Suppressor macrophage treated with lipopolysaccharide for 4 hours (primary cell): ENCODE data around the gene PARN.

Experiments used
- DNase-seq: peaks from one replicate; pipeline ENCODE4 v3.0.0-alpha.2; 2020

The PARN gene

DNA sequence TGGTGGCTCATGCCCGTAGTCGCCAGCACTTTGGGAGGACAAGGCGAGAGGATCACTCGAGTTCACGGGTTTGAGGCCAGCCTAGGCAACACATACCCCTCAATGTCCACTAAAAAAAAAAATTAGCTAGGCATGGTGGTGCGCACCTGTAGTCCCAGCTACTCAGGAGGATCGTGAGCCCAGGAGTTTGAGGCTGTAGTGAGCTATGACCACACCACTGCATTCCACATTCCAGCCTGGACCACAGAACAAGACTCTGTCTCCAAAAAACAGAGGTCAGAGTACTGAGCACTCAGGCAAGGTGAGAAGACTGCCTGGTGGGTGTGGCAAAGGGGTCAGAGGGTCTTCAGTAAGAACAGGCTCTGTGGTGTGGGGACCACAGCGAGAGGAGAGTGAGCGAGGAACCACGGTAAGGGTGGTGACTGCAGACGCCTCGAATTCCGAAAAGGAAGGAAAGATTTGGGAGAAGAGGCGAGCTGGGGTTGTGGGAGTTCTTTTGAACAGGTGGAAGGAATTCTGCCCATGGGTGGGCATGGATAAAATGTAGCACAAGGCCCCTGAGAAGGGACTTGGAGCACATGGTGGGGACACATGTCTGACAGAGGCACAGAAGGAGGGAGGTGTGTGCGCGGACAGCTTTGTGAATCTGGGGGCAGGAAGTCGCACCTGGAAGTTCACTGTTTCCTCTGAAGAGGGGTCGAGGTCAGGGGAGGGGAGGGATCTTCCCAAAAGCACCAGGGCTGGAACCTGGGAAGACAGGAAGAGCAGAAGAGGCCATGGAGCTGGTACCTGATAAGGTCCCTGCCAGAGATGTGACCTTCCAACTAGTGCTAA lies 134.6 kb downstream of the PARN start:
- no peak for DNase-seq

DNA sequence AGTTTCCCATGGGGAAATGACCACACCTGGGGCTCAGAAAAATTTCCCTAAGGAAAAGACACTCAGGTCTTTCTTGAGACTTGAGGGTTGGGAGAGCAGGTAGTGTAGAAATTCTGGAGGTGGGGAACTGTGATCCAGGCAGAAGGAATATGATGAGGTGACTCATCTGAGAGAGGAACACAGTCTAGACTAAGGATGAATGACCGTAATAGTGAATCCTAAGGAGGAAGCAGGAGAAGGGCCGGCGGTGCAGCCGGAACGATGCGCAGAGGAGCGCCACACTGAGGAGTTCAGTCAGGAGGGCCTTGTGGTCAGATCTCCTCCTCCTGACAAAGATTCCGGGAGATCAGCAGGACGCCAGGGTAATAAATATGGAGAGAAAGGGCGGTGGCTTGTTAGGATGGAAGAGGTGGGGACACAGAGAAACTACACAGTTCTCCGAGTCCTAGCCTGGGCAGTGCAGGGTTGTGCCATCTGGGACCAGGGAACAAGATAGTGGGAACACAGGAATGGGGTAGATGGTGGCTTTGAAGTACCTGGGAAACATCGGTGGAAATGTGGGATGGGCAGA lies 135.6 kb downstream of the PARN start:
- DNase-seq: no peak

DNA sequence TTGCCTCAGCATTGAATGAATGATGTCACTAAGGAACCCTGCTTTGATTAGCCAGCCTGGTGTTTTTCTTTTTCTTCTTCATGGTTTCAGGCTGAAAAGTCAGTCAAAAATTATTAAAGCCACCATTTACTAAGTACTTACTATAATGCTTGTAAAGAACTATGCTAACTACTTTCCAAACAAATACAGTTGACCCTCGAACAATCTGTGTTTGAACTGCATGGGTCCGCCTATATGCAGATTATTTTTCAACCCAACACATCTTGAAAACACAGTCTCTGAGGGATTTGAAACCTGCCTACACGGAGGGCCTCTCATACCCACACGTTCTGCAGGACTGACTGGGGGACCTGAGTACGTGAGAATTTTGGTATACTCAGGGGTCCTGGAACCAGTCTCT lies 136.3 kb downstream of the PARN start:
- DNase-seq: no peak

DNA sequence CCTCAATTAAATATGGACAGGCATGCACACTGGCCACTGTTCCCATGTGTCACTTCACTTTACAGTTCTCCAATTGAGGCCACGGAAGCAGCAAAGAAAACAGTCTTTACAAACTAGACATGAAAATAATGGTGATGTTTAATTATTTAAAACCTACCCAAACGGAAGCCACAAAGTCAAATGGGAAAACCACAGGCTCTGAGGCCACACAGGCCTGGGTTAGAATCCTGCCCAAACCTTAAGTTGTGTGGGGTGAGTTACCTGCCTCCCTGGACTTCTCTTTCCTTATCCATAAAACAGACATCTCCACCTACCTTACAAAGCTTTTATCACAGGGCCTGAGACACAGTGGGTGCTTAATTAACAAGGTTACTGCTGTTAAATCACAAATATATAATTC lies 137.4 kb downstream of the PARN start:
- no peak for DNase-seq

DNA sequence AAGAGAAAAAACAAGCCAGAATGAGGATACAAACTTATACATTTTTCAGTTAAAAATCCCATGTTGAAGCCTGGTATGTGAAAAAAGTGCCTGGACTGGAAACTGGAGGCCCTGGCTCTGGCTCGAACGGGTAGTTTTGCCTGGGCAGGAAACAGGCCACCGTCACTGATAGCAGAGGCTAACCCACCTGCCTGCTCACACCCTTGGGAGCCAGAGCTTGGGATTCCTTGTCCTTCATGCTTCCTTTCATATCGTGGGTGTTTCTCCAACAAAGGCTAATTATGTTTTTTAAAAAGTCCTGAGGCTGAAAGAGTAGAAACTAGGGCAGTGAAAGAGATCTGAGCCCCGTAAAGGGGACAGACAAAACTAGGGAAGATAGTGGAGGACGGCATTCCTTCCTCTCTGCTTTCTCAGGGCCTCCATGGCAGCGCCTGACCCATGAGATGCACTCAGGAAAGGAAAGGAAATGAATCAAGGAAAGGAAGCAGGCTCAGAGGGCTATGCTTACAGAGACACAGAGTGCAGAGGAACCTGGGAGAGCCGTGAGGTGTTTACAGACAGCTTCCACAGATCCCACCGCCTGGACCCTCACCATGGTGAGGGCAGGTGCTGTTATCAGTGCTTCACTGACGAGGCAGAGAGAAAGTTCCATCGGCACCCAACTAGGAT lies 138.1 kb downstream of the PARN start:
- no peak for DNase-seq

DNA sequence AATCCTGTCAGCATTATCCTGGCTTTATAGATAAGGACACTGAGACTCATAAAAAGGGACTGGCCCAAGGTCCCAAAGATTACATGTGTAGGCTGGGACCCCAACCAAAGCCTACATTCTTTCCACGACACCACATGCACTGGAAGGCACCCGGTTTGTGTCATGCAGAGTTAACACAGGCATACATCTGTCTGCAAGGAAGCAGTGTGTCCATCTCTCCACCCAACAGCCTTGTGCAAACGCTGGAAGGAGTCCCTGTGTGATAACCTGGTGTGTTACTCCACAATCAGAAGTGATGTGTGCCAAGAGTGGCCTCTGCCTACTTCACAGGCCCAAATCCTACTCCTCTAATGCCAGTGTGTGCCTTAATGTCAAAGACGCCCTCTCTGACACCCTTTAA lies 139.8 kb downstream of the PARN start:
- no peak for DNase-seq

DNA sequence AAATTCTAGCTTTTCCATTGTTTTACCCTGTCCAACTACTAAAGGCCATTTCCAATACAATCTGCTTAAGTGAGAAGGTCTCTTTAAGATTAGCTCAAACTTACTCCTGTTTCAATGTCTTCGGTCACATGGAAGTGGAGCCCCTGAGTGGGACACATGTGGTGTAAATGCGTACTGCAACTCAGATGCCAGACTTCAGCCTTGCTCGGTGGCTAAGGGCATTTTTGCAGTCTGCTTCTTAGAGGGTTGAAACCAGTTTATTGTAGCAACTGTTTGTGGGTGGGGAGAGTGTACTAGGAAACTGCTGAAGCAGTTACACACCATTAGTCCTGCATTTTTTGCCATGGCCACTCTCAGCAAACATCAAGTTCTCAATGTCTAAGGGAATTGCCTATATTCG lies 140.6 kb downstream of the PARN start:
- no peak for DNase-seq

DNA sequence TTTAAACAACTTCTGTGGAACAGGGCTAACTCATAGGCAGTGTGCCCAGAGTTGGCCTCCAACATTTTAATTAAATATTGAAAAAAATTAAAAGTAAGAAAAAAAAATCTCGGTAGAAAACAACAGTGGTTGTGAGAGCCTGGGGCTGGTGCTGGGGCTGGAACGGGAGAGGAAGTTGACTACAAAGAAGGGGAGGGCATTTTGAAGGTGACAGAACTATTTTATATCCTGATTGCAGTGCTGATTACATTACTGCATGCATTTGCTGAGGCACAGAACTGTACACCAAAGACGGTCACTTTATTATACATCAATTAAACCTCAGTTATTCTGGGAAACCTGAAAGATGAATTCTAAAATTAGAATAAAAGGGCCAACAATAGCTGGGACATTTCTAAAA lies 142.5 kb downstream of the PARN start:
- peak; percentile 28 for DNase-seq

DNA sequence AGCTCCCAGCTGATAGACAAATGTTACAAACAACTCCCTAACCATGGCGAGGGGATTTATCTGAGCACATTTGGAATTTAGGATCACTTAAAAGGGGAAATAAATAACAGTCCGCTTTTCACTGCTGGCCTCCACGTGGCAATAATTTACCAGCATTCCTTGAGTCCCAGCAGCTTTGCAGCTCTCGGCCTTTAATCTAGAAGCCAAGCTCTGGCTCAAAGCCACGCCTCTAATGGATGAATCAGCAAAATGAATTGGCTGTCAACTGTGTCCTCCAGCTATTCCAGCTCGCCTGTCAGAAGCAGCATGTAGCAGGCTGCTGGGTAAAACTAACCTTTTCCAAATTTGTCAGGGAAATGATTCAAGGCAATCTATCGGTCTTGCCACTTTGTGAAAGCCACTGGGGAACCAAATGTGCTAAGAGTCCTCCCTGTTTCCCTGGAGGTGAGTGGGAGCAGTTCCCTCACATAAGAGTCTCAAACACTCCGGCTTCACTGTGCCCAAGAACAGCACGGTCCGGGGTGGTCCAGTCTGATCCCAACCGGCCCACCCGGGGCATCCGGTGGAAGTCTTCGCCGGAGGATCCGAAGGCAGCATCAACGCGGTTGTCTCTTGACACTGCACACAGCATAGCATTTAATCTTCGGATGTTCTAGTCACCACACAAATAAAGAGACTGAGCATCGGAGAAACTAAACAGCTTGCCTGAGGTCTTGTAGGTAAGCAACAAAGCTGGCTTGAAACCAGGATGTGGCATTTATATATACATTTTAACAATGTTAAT lies 143.3 kb downstream of the PARN start:
- peak; percentile 29 for DNase-seq

DNA sequence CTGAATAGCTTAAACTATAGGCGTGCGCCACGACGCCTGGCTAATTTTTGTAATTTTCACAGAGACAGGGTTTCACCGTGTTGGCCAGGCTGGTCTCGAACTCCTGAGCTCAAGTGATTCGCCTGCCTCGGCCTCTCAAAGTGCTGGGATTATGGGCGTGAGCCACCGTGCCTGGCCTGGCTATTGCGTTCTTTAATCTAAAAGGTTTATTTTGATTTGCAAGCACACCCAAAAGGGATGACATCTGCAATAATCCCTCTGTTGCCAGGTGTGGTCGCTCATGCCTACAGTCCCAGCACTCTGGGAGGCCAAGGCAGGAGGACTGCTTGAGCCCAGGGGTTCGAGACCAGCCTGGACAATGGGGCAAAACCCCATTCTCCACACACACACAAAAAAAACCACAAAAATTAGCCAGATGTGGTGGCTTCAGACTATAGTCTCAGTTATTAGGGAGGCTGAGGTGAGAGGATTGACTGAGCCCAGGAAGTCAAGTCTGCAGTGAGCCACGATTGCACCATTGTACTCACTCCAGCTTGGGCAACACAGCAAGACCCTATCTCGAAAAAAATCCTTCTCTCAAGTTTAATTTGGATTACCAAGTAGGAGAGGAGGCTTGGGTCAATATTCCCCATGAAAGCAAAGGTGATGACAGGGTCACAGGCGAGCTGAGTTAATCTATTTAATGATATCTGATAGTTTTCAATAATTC lies 144.1 kb downstream of the PARN start:
- no peak for DNase-seq

DNA sequence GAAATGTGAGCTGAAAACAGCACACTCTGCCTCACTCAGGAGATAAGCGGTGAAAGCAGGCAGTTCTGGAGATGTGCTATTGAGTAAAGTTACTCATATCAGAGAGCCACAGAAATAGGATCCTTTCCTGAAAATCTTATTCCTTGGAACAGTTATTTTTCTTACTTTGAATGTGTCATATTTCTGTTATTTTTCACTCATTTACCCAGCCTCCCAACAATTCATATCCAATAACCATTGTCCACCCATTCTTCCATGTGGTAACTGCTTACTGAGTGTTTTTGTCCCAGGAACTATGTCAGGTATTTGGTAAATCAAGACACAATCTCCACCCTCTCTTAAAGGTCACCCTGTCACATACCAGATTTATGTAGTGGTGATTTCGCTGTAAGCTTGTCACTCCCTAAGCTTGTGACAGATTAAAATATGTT lies 144.9 kb downstream of the PARN start:
- DNase-seq: no peak

DNA sequence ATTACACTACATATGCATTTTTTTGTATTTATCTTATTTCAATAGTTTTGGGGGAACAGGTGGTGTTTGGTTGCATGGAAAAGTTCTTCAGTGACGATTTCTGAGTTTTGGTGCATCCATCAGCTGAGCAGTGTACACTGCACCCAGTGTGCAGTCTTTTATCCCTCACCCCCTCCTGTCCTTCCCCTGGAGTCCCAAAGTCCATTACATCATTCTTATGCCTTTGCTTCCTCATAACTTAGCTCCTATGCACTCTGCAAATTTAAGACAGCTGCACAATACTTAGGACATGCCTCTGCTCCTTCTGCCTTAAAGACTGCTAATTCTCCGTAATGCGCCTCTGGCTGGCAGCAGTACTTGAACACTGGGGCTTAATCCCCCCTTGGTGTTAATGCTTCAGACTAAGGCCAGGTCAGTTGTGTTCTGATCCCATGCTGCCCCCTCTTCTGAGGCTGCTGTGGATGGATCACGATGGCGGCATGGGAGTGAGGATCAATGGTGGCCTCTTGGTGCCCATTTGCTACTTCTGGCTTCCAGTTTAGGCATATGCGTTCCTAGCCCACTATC lies 146.2 kb downstream of the PARN start:
- DNase-seq: no peak

DNA sequence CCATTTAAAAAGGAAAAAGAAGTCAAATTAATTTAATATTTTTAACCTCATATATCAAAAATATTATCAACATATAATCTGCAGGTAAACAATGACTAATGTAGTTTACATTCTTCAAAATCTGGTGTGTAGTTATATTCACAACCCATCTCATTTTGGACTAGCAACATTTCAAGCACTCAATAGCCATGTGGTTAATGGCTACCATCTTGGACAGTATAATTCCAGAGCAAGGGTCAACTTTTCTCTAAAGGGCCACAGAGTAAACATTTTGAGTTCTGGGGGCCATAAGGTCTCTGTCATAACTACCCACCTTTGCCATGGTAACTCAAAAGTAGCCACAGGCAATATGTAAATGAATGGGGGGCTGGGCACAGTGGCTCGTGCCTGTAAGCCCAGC lies 153.9 kb downstream of the PARN start:
- no peak for DNase-seq

DNA sequence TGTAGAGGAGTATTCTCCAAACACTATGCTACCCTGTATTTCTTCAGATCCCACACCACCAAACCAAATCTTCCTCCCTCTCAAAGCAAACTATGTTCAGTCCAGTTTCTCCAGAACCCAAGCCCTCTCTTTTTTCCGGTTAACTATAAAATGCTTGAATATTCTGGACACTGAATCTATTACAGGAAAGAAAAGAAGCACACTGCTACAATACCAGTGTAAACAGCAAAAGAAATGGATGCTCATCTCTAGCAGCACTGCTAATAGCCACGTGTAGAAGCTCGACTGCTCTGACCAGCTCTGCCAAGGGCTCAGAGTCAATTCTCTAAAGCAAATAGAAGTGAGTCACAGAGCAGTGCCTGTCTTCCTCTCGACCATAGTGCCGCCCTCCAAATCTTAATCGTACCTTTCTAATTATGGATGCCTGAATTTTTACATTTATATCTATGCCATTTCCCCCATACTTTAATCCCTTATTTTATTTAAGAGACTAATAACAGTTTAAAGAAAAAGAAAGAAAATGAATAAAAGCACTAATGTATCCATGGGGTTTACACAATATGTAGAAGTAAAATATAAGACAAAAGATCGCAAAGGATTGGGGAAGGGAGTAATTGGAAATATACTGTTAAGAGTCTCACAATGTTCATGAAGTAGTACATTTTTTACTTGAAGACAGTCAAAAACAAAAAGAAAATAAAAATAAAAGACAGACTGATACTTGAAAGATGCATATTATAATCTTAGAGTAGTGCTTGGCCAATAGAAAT lies 154.5 kb downstream of the PARN start:
- DNase-seq: no peak

DNA sequence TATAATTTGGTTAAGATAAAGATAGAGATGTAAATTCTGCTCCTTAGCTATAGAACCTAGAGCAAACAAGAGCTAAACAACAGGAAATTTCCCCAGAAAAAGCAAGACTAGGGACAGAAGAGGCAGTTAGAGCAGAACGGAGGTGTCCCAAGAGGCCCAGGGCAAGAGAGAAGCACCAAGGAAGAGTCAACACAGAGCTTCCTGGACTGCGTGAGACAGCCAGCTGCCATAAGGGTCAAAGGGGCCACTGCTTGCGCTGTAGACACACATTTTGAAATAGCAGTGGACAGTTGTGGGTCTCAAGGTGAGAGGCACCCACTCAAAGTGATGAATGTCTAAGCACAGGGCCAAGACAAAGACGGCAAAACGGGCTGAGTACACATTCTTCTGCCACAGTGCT lies 156.6 kb downstream of the PARN start:
- DNase-seq: no peak

DNA sequence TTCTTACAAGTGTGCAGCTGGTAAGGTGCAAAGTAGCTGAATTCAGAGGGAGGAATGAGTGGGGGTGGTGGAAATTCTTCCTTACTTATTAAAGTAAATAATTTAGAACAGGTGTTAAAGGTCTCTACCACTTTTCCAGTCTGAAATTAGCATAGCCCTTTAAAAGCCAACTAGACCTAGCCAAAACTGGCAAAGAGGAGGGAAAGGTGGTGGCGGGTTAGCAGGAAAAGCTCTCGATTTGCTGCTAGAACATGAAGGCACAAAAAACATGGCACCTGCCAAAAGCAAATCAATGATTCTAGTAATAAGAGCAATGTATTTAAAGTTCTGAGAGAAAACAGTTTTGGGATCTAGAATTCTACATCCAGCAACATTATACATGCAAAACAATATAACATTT lies 157.7 kb downstream of the PARN start:
- DNase-seq: no peak

DNA sequence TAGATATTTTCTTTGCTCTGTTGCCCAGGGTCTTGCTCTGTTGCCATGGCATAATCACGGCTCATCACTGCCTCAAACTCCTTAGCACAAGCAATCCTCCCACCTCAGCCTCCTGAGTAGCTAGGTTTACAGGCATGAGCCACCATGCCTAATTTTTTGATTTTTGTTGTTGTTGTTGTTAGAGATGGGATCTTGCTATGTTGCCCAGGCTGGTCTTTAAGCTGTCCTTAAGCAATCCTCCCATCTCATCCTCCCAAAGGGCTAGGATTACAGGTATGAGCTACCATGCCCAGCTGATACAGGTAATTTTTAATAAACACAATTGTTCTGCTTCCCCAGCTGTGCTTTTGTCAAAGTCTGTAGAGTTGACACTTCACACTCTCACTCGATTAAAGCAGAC lies 159.3 kb downstream of the PARN start:
- DNase-seq: no peak

DNA sequence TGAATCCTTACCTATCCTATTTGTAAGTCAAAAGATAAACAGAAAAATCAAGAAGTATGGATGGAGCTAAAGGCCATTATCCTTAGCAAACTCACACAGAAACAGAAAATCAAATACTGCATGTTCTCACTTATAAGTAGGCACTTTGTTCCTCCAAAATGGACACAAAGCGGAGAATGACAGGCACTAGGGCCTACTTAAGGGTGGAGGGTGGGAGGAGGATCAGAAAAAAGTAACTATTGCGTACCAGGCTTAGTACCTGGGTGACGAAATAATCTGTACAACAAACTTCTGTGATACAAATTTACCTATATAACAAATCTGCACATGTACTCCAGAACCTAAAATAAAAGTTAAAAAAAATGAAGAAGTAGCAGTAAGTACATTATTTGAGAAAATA lies 164.3 kb downstream of the PARN start:
- DNase-seq: no peak

DNA sequence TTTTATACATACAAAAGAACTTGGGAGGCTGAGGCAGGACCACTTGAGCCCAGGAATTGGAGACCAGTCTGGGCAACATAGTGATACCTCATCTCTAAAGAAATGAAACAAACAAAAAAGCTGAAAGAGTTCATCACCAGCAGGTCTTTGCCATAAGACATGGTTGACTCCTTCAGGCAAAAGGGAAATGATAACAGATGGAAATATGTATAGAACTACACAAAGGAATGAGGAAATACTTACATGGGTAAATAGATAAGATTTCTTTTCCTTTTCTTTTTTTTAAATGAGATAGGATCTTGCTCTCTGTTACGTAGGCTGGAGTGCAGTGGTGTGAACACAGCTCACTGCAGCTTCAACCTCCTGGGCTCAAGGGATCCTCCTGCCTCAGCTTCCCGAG lies 165.3 kb downstream of the PARN start:
- DNase-seq: no peak

DNA sequence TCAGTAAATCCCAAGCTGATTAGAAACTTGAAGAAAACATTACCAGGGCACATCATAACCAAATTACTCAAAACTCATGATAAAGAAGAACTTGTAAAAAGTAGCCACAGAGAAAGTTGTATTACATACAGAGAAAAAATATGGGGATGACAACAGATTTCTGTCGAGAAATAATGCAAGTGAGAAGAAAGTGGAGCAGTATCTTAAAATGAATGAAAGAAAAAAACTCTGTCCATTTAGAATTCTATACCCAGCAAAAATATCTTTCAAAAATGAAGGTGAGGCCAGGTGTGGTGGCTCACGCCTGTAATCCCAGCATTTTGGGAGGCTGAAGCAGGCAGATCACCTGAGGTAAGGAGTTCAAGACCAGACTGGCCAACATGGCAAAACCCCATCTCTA lies 165.9 kb downstream of the PARN start:
- no peak for DNase-seq

DNA sequence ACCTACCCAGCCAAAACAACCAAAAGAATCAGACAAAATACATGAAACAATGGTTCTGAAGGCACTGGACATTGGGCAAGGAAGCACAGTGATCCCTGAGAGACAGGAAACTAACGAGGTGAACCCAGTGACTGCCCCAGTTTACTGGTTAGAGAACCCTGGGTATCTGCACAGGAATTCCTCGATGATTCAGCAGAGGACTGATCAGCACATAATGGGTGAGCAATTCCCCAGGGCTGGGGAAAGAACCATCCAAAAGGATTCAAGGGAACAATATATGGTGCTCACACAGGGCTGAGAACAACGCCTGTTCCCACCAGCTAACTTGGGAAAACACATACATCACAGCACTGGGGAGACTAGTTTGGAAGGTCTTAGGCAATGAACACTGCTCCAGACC lies 167.2 kb downstream of the PARN start:
- no peak for DNase-seq

DNA sequence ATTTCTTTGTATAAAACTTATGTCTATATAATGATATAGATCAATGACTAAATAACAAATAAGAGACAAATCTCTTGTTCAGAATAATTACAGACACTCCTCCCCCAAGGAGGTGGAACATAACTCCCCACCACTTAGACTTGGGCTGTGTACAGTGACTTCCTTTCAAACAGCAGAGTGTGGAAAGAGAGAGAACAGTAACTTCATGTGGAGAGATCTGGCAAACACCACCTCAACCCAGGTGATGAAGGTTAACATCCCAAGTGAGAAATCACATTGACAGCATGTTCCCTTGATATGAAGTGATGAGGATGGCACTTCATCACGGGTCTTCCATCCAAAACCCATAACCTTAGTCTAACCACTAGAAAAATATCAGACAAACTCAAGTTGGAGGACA lies 169.3 kb downstream of the PARN start:
- DNase-seq: no peak
